GM10266 (cell line): Measurements from ENCODE around the gene NPHP4.
"Not testable (repeated sequence)": the region's sequence is repeated elsewhere in the genome, so short reads cannot be mapped to it uniquely, and the experiment has no call there.

Experiments used
- DNase-seq: peaks from one replicate; pipeline ENCODE4 v3.0.0; 2012; ENCODE audit errors: extremely low spot score
- CTCF ChIP-seq: IDR thresholded peaks from 2 replicates; pipeline ENCODE4 v1.5.1; 2012; ENCODE audit warnings: mild to moderate bottlenecking, low read depth; ENCODE audit not compliant: control insufficient read depth, insufficient read depth; ENCODE audit errors: missing control alignments

NPHP4 gene

GRCh38 chr1:5855196-5855897 is 136.9 kb downstream of the NPHP4 start:
- TF ChIP-seq CTCF, result no peak
- no peak for DNase-seq

GRCh38 chr1:5854754-5855153 is 137.5 kb downstream of the NPHP4 start:
- no peak for DNase-seq
- TF ChIP-seq CTCF, result no peak

GRCh38 chr1:5853858-5854257 is 138.4 kb downstream of the NPHP4 start:
- not testable (repeated sequence) for DNase-seq

- TF ChIP-seq CTCF, result no peak
- no peak for DNase-seq
Measured at GRCh38 chr1:5850503-5850902, 141.7 kb downstream of the NPHP4 start.

- no peak for DNase-seq
- no peak for TF ChIP-seq CTCF
Measured at GRCh38 chr1:5849550-5849949, 142.7 kb downstream of the NPHP4 start.

- no peak for DNase-seq
- no peak for TF ChIP-seq CTCF
Measured at GRCh38 chr1:5847013-5847659, 145.1 kb downstream of the NPHP4 start.

- DNase-seq, result no peak
- no peak for TF ChIP-seq CTCF
Measured at GRCh38 chr1:5845376-5845775, 146.8 kb downstream of the NPHP4 start.
